ENCODE measurements around the gene ACCS.

The ACCS gene

GRCh38 chr11:44090539-44090938, 24.5 kb downstream of the ACCS start:
- no peak for DNase-seq (ENCODE audit: low read depth, low spot score)

- DNase-seq (ENCODE audit: low read depth, low spot score) = peak; percentile 21
Measured at GRCh38 chr11:44094260-44094868, 28.3 kb downstream of the ACCS start.

GRCh38 chr11:44095506-44096359, 29.7 kb downstream of the ACCS start, which contains the start of gene EXT2:
EXT2 (plus strand) TSS chr11:44095678; CDS start chr11:44107713, 12,035 bp downstream.
- peak; percentile 50 for DNase-seq (ENCODE audit: low read depth, low spot score)

GRCh38 chr11:44096360-44097185, 30.5 kb downstream of the ACCS start:
- no peak for DNase-seq (ENCODE audit: low read depth, low spot score)

GRCh38 chr11:44097821-44098220, 31.8 kb downstream of the ACCS start:
- DNase-seq (ENCODE audit: low read depth, low spot score) = no peak

GRCh38 chr11:44101098-44101497, 35.0 kb downstream of the ACCS start:
- no peak for DNase-seq (ENCODE audit: low read depth, low spot score)

GRCh38 chr11:44104481-44105294, 38.6 kb downstream of the ACCS start:
- no peak for DNase-seq (ENCODE audit: low read depth, low spot score)

GRCh38 chr11:44108260-44108659, 42.2 kb downstream of the ACCS start:
- no peak for DNase-seq (ENCODE audit: low read depth, low spot score)

GRCh38 chr11:44110231-44110679, 44.2 kb downstream of the ACCS start:
- DNase-seq (ENCODE audit: low read depth, low spot score) = no peak

- no peak for DNase-seq (ENCODE audit: low read depth, low spot score)
Measured at GRCh38 chr11:44112091-44112821, 46.2 kb downstream of the ACCS start.

GRCh38 chr11:44113018-44113417, 46.9 kb downstream of the ACCS start:
- no peak for DNase-seq (ENCODE audit: low read depth, low spot score)

GRCh38 chr11:44113572-44113971, 47.5 kb downstream of the ACCS start:
- DNase-seq (ENCODE audit: low read depth, low spot score) = no peak

- DNase-seq (ENCODE audit: low read depth, low spot score) = no peak
Measured at GRCh38 chr11:44116234-44116830, 50.3 kb downstream of the ACCS start.

- no peak for DNase-seq (ENCODE audit: low read depth, low spot score)
Measured at GRCh38 chr11:44120169-44120568, 54.1 kb downstream of the ACCS start.

- DNase-seq (ENCODE audit: low read depth, low spot score) = no peak
Measured at GRCh38 chr11:44125598-44125997, 59.5 kb downstream of the ACCS start.

- DNase-seq (ENCODE audit: low read depth, low spot score) = no peak
Measured at GRCh38 chr11:44126304-44126703, 60.2 kb downstream of the ACCS start.

GRCh38 chr11:44127130-44127529, 61.1 kb downstream of the ACCS start:
- no peak for DNase-seq (ENCODE audit: low read depth, low spot score)

GRCh38 chr11:44128729-44129128, 62.7 kb downstream of the ACCS start:
- no peak for DNase-seq (ENCODE audit: low read depth, low spot score)

GRCh38 chr11:44130751-44131150, 64.7 kb downstream of the ACCS start:
- DNase-seq (ENCODE audit: low read depth, low spot score) = no peak

GRCh38 chr11:44133335-44133946, 67.4 kb downstream of the ACCS start:
- no peak for DNase-seq (ENCODE audit: low read depth, low spot score)
